Suprapubic skin (tissue), 4 donors: ENCODE results near the gene STAC3. TPM values are rescaled to one million over a fixed set of nuclear protein-coding genes. Genes with fewer than 3 reads are reported as not detected.

Experiments used
- DNase-seq, 2 donors: peaks; one replicate each; pipeline ENCODE4 v3.0.0-alpha.2; 2019; ENCODE audit warnings: low spot score in 2 of 2
- H3K27ac ChIP-seq: fragments of 200-600 bp; sonication (generic); one replicate; pipeline ENCODE4 v1.5.1; 2019
- H3K27me3 ChIP-seq: fragments of 200-600 bp; sonication (generic); one replicate; pipeline ENCODE4 v1.5.1; 2019
- H3K36me3 ChIP-seq: fragments of 200-600 bp; sonication (generic); one replicate; pipeline ENCODE4 v1.5.1; 2019
- H3K4me1 ChIP-seq: fragments of 200-600 bp; sonication (generic); one replicate; pipeline ENCODE4 v1.5.1; 2019
- H3K4me3 ChIP-seq: fragments of 200-600 bp; sonication (generic); one replicate; pipeline ENCODE4 v1.5.1; 2019; ENCODE audit warnings: mild to moderate bottlenecking
- H3K9me3 ChIP-seq: fragments of 200-600 bp; sonication (generic); one replicate; pipeline ENCODE4 v1.5.1; 2019
- CTCF ChIP-seq, 2 donors: fragments of 200-600 bp in 1 of 2; fragments of 450-650 bp in 1 of 2; sonication (generic) in 1 of 2; IDR thresholded peaks; one replicate each; pipeline ENCODE4 v1.5.1; 2016 to 2019; ENCODE audit warnings: antibody characterized with exemption in 2 of 2, mild to moderate bottlenecking in 1 of 2, moderate library complexity in 1 of 2
- EP300 ChIP-seq: sonication (generic); formaldehyde crosslinking; IDR thresholded peaks from one replicate; pipeline ENCODE4 v1.6.1; 2017; ENCODE audit warnings: antibody characterized with exemption
- POLR2A ChIP-seq, 2 donors: fragments of 450-650 bp; IDR thresholded peaks; one replicate each; pipeline ENCODE4 v1.6.1; 2017; ENCODE audit warnings: antibody characterized with exemption in 2 of 2, mild to moderate bottlenecking in 2 of 2, moderate library complexity in 2 of 2
- POLR2AphosphoS5 ChIP-seq, 3 donors: sonication (generic); formaldehyde crosslinking; IDR thresholded peaks; one replicate each; pipeline ENCODE4 v1.6.1; 2017; ENCODE audit warnings: antibody characterized with exemption in 3 of 3
- WGBS: methylation state at CpG from one replicate; pipeline ENCODE4 v1.1.5; 2018; 5-methylcytosine and 5-hydroxymethylcytosine counted together
- total RNA-seq, 4 donors: library from RNA; depleted of rRNA; stranded (reverse); fragments of >200 nt; gene quantifications; one replicate each; pipeline ENCODE4 v1.1.0, GENCODE V29; 2016

Gene STAC3
- total RNA-seq, 4 donors from 2014 or later = 1.7 to 3.0 (median 2.1) TPM

- no peak overlapping the region for H3K4me3 ChIP-seq
- no peaks in the 10 kb centered on the region for H3K9me3 ChIP-seq
- DNase-seq = no peak
- no peak overlapping the region for H3K27ac ChIP-seq
- WGBS = 80% methylated on average over 7 of the region's 8 CpGs
- H3K27me3 ChIP-seq = peaks cover 44% of the 10 kb centered on the region
- H3K4me1 ChIP-seq = peaks cover 36% of the 10 kb centered on the region
- H3K36me3 ChIP-seq = peaks cover 13% of the 10 kb centered on the region
- TF ChIP-seq CTCF (IDR thresholded peaks at IDR 0.05) = no peak
- no peak for TF ChIP-seq POLR2A (IDR thresholded peaks at IDR 0.05)
- no peak for TF ChIP-seq EP300
- no peak for TF ChIP-seq POLR2AphosphoS5 (IDR thresholded peaks at IDR 0.05)
Measured at GRCh38 chr12:57227315-57228115, 23.5 kb downstream of the STAC3 start.

- Histone ChIP-seq H3K36me3 (peaks cover 7% of the 10 kb centered on the region), H3K9me3 (no peaks in the 10 kb centered on the region), H3K27ac (no peak overlapping the region), H3K27me3 (peaks cover 51% of the 10 kb centered on the region), H3K4me1 (peaks cover 36% of the 10 kb centered on the region), H3K4me3 (no peak overlapping the region)
- WGBS = 21% methylated on average over 25 of the region's 35 CpGs
- DNase-seq = no peak
- TF ChIP-seq POLR2AphosphoS5 (IDR thresholded peaks at IDR 0.05) (no peak), EP300 (no peak), CTCF (IDR thresholded peaks at IDR 0.05) (no peak), POLR2A (IDR thresholded peaks at IDR 0.05) (no peak)
Measured at GRCh38 chr12:57226588-57227314, 24.2 kb downstream of the STAC3 start.

- Histone ChIP-seq H3K27me3 (peaks cover 61% of the 10 kb centered on the region), H3K27ac (no peak overlapping the region), H3K36me3 (no peaks in the 10 kb centered on the region), H3K4me1 (peaks cover 26% of the 10 kb centered on the region), H3K9me3 (no peaks in the 10 kb centered on the region), H3K4me3 (no peak overlapping the region)
- DNase-seq = no peak
- WGBS = 78% methylated on average over 18 of the region's 18 CpGs
- no peak for TF ChIP-seq POLR2AphosphoS5 (IDR thresholded peaks at IDR 0.05)
- no peak for TF ChIP-seq POLR2A (IDR thresholded peaks at IDR 0.05)
- TF ChIP-seq CTCF (IDR thresholded peaks at IDR 0.05) = no peak
- TF ChIP-seq EP300 = no peak
Measured at GRCh38 chr12:57225680-57226210, 25.2 kb downstream of the STAC3 start.

GRCh38 chr12:57224973-57225679 is 25.9 kb downstream of the STAC3 start:
- DNase-seq = no peak
- Histone ChIP-seq H3K36me3 (no peaks in the 10 kb centered on the region), H3K27me3 (peaks cover 67% of the 10 kb centered on the region), H3K9me3 (no peaks in the 10 kb centered on the region), H3K27ac (no peak overlapping the region), H3K4me1 (peaks cover 22% of the 10 kb centered on the region), H3K4me3 (no peak overlapping the region)
- WGBS = 53% methylated on average over 13 of the region's 61 CpGs
- TF ChIP-seq POLR2AphosphoS5 (IDR thresholded peaks at IDR 0.05) = no peak
- peak in 1 of 2 donors; percentile 56 for TF ChIP-seq CTCF (IDR thresholded peaks at IDR 0.05)
